NCI-H82 treated with DMSO at 0.1 percent for 48 hours (cell line): ENCODE measurements around the gene WDR35.

Source experiments
- DNase-seq: peaks from one replicate; lab custom pipeline; 2025; ENCODE audit not compliant: unreplicated experiment; lab: John Stamatoyannopoulos, UW

Gene WDR35

DNA sequence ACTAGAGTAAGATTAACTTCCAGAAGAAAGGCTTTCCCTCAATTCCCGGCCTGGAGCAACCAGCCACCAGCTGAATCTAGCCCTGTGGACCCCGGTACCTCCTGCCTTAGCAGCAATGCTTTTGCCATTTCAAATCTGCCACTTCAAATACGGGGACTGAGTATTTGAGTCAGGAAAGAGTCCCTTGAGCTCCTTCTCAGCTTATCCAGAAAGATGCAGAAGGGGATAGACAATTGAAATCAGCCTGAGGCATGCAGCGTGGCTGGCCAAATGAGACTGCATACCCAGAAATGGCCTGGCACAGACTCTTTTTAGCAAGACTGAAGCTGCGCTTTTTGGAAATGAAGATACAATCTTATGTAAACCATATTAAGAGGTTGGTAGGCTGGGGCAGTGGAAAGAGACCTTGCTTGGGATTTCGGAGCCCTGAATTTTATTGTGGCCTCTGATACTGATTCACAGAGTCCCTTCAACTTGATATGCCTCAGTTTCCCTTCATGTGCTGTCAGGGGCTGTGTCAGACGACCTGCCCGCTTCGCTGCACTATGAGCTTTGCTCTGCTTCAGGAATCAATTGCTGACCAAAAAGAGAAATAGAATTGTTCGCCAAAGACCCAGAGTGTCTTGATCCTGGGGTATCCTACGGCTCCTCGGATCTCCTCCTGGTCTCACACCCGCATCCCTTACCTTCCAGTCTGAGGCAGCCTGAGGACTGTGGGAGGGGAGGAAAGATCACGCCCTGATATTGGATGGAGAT, 21.5 kb upstream of the WDR35 start:
- no peak for DNase-seq

DNA sequence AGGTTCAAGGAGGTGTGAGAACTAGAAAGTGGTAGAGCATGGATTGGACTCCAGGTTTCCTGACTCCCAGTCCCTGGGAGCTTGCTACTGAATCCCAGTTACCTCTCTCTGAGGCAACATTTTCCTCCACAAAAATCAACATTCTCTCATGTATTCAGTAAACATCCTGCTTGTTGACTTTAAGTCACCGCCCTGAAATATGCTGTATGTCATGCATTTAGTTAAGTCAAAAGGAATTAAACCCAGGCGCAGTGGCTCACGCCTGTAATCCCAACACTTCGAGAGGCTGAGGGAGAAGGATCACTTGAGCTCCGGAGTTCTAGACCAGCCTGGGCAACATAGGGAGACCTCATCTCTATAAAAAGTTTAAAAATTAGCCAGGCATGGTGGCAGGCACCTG, 18.8 kb upstream of the WDR35 start:
- no peak for DNase-seq

DNA sequence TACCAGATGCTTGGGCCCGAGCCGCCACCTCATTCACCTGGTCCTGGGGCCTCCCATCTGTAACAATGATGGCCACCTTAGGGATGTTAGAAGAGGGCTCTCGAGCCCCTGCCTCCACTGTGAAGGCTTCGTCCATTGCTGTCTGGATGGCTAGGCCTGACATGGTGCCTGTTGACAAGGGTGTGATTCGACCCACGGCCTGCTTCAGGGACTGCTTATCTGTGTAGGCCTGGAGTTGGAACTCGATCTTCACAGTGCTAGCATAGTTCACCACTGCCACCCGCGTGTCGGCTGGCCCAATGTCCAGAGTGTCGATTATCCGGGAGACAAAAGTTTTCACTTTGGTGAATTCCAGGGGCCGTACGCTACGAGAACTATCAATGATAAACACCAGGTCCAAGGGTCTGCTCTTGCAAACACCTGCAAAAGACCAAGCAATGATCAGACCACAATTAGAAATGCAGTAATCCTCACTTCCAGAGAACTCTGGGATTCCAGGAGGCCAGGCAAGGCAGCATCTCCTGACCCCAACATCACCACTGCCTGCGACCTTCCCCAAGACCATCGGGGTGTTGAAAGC, 16.1 kb upstream of the WDR35 start:
- DNase-seq, result no peak

DNA sequence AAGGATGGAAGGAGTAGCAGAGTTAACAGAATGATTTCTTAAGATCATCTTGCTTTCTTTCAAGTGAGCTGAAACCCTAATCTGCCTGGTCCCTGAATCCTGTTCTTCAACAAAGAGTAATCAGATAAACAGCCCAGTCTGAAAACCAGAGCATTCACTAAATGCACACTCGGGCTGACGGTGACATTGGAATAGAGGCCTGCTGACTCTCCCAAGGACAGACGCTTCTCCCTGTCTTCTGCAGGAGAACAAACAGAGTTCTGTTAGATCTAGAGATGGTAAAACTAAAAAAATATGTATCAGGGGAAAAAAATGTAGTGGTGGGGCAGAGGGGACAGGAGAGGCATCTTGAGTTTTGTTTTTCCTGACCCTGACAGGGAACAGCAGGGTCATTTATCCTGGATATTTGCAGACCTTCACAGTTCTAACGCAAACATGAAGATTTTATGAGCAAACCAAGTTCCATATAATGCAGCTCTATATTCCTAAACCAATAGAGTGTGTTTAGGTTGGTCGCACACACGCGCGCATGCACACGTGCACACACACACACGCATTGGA, 15.2 kb upstream of the WDR35 start:
- DNase-seq, result no peak

DNA sequence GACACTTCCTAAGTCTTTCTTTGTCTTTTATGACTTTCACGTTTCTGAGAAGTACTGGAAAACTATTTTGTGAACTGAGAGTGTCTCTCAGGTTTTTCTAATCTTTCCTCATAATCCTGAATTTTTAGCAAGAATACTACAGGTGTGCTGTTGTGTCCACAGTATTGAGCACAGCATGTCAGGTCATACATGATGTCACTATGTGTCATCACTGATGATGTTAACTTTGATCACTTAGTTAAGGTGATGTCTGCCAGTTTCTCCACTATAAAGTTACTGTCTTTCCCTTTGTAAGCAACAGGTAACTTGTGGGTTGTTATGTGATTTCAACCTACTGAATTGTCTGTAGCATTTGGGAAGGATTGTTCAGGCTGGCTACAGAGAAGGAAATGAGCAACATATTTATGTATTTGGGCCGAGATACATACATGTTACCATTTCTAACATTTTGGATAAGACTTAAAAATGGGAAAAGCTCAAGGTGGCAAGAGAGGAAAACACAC, 11.5 kb upstream of the WDR35 start:
- DNase-seq, result no peak

DNA sequence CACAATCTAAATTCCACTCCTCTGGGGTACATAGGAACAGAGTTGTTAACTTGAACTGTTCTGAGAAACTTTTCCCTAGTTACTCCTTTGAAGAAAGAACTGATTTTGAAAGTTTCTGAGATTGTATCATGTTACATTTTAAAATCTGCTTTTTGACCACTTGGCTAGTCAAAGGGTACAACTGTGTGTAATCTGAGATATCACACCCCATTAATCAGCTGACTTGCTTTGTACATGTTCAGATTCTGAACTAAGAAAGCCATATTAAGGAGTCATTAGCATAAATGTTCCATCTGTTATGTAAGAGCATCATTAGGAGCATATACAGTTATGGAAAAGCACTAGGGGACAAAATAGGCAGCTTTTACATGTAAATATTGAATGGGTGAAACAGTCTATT, 3.8 kb upstream of the WDR35 start:
- DNase-seq, result no peak

DNA sequence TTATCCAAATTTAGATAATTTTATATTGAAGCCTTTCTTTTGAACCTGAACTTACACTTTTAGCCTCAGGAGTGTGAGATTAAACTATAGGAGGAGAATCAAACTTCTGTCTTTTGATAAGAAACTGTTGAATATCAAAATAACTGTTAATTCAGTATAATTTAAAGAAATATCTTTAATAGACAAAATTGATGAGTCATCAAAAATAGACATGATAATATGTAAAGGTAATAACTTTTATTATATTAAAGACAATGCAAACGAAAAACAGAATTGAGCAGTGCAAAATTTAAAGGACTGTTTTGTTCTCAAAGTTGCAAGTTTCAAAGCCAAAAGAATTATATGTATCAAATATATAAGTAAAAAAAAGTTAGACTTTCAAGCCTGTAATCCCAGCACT, 2.0 kb upstream of the WDR35 start:
- no peak for DNase-seq

DNA sequence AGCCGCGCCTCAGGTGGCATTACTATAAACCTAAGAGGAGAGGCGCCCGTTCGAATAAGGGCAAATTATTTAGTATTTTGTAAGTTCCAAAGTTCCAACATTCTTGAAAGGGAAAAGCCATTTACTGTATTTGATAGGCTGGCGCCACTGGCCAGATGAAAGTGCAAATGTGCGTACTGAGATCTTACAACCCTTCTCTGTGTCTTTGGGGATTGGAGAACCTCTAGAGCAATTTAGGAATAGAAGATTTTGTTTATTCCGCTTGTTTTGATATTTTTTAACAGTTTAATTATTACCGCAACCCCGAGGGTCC, 467 bp upstream of the WDR35 start:
- no peak for DNase-seq

DNA sequence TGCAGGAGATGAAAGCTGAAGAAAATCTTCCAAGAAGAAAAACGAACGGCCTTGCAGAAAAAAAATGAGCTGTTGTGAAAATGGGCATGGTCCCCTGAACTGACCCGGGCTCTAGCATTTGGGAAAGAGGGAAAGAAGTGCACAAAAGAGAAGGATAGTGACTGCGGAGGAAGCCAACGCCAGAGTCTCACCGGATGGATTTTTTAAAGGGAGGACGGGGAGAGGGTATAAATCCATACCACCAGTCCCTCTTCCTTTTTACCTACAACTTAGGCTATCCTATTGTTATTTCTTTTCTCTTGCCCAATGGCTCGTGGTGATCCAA, 601 bp downstream of the WDR35 start:
- no peak for DNase-seq

DNA sequence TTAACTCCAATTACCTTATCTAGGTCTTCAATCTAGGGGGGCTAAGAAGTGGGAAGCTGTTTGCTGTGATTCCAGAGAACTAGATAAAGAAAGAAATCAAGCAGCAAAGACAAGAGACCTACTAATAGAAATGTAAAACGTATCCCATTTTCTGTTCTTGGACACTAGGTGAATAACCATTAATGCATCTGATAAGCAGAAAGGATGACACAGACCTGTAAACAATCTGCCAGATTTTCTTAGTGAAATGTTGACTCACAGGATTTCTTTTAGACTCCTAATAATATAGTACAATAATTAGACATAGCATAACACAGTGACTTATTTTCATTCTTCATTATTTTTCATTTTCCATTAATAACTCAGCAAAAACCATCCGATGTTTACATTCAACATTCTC, 1.3 kb downstream of the WDR35 start:
- no peak for DNase-seq

DNA sequence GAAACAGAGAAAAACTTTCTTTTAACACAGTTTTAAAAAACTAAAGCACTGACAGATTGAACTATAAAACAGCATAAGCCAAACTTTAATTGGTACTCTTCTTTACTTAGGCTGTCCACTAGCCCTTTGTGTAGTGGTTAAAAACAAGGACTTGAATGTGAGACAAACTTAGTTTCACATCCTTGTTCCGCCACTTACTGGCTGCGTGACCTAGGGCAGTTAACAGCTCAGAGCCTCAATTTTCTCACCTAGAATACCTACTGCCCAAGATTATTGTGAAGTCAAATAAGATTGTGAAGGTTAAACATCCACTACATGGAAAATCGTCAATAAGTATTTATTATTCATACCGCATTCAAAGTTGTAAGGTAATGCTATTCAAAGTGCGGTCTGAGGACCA, 2.0 kb downstream of the WDR35 start:
- DNase-seq, result no peak

DNA sequence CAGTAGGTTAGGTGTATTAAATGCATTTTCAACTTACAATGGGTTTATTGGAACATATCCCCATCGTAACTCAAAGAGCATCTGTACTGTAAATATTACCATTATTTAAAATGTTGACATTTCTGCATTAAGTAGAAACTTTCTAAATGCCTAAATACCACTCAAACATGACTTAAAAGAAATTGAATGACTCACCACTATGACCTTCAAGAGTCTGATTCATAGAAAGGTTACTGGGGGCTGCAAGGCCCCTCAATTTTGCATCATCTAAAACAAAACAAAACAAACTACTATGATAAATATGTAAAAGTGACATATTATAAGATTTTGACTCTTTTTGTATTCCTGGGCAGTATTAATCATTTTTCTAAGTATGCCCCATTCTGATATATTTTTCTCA, 7.6 kb downstream of the WDR35 start:
- no peak for DNase-seq

DNA sequence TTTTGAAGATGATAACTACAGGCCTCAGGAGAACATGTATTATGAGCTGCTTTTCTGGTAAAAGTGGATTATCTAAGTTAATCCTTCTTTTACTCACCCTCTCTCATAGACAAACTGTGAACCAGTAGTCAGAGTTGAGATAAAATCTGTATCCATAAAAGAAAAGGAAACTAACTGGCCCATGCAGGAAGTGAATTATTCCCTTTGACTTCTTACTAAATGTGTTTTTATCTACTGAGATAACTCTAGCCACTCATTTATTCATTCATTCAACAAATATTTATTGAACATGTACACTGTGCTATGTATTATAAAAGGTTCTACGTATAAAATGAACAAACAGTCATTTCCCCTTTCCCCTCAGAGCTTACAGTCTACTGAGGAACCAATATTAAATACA, 10.0 kb downstream of the WDR35 start:
- peak; percentile 57 for DNase-seq

DNA sequence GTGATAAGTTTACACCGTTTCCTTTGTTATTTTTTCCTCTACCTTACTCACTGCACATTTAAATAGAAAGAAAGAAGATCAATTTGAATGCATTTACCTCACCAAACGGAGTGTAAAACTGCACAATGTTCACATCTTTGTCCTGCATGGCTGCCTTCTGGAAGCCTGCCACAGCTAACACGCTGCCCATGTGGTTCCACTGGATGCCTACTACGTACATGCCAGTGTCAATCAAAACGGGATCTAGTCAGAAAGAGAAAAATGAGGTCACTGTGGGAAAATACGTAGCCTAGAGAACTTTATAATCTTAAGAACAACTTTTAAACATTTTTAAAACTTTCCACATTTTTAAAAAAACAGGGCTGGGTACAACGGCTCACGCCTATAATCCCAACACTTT, 16.4 kb downstream of the WDR35 start:
- no peak for DNase-seq

DNA sequence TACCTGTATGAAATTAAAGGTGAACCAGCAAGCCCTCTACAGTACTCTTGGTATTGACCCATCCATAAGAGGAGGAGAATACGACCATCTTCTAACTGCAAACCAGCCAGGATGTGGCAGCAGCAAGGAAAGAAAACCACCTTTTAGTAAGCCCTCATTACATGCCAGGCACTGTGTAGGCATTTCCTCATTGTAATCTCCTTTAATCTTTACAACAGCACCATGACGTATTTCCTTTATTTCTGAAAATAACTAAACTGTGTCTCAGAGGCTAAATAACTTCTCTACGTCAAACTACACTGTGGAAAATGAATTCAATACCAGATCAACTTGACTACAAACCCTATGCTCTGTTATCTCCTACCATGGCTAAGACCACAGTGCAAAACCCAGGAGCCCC, 18.2 kb downstream of the WDR35 start:
- DNase-seq, result no peak

DNA sequence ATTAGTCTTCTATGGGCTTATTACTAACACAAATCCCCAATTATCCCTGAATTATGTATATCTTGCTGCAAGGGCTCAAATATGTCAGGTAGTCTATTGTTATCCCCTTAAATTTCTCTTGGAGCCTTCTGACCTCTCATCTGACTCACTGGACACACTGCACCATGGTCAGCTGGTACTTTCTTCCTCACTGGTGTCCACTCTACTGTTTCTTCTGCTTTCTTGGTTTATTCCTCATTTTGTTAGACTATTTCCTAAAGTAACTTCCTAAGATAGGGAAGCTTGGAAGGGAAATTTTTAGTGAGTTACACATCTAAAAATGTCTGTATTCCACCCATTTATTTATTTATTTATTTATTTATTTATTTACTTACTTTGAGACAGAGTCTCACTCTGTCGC, 26.5 kb downstream of the WDR35 start:
- DNase-seq, result no peak

DNA sequence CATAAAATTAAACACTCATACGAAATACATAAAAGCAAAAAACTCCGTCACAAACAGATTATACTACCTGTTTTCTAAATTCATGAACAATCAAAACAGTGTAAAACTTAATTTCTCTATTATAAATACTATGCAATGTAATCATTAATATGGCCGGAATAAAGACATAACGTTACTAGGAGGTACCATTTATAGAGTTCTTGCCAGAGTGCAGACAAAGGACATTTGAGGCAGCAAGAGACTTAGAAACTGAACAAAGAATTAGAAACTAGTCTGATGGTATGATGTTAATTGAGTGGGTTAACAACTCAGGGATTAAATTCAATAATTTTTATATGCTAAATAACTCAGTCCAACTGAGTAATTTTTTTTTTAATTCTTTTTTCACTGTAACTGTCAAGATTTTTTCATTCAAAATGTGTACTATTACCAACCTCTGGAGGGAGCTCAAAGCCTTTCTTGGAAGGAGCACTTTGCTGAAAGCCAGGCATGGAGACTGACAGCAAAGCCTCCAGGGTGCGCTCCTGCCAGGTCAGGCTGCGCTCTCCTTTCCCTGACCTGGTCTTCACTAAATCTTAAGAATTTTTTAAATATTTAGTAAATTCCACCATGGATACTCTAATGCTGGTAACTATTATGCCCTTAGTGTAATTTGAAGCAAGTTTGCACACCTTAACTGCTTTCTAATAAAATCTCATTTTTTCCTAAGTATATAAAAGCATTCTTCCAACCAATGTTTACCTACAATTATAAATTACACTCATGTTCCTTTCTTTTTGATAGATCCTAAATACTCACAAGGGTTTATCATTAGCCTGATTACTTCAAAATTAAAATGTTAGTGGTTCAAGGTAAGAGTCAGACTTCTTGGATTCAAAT, 34.1 kb downstream of the WDR35 start:
- DNase-seq, result peak; percentile 45

DNA sequence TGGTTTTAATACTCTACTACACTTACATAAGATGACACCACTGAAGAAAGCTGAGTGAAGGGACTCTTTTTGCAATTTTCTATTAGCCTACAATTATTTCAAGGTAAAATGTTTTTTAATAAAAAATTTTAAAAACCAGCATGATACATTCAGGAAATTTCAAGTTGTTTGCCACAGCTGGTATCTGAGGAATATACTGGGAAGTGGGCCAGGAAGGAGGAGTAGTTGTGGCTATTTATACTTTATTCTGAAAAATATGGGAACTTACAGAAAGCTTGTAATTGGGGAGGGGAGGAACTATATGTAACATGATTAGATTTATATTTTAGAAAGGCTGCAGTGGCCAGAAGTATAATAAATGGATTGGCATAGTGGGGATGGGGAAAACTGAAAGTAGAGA, 40.8 kb downstream of the WDR35 start:
- DNase-seq, result no peak

DNA sequence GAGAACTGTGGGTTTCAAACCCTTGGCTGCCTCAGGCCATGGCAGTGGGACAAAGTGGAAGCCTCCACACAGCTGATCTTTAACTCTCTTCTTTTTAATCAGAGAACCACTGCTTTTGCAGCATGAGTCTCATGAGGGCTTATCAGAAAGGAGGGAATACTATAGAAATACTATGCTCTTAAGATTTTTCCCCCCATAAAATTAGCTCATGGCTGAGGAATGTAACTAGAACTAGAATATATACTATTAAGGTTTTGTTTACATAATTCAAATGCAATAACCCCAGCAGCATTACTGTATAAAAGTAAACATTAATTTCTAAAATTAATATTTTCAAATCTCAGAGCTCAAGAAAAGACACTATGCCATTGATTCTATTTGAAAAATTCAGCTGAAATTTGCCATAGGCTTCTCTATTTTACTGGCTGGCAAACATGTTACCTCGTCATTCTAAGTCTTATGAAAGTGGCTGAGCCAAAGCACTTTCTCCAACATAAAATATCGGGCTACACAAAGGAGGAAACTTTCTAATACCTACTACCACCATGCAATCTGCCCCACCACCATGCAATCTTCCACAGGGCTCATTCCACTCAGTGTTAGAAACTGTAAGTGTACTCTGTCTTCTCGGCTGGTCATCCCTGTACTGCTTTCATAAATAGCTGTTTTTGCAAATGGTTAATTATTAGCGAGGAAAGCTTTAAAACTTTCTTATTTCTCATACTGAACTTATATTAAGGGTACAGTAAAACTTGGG, 42.5 kb downstream of the WDR35 start:
- no peak for DNase-seq

DNA sequence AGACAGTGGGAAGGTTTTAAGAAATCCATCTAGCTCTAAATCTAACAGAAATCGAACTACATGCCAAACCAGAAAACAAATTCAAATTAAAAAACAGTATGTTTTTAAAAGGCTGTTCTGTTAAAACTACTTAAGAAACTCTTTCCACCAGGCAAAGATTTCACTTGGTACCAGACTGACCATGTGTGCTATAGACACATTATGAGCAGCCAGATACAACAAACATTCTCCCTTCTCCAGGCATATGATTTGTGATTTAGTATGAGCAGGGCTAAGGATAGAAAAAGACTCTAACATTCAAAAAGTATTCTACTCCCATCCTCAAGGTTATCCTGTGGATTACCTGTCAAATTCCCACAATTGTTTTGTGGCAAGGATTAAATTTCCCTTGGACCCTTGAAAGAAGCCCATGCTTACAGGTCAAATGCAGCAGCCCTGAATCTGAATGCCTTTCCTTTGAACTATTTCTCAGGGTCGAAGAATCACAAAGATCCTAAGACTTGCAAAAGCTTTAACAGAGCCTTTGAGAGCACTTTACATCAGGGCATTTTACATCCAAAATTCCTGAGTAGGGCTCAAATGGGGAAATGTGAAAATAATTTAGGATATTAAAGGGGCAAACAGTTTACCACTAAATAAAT, 45.6 kb downstream of the WDR35 start:
- no peak for DNase-seq

DNA sequence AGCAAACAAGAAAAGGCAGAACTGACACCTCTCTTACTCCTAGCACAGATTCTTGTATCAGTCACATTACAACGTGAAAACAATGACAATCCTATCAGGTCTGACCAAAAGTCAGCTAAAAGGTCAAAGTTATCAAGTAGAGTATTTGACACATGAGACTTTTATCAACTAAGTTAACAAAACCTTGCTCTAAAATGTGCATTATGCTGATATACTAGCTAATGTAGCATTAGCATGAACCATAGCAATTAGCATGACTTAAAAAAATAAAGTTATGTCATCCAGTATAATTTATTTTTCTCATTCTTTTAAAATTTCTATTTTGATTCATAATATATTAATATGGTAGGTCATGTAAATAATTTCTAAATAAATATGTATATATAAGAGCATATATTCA, 46.7 kb downstream of the WDR35 start:
- DNase-seq, result no peak
